ENCODE data around the gene ATP6V1C2. TPM values are rescaled to one million over a fixed set of nuclear protein-coding genes. Genes with fewer than 3 reads are reported as not detected.

The ATP6V1C2 gene
- total RNA-seq, 1 donor from 2014 or later, result 1.1 TPM

DNA sequence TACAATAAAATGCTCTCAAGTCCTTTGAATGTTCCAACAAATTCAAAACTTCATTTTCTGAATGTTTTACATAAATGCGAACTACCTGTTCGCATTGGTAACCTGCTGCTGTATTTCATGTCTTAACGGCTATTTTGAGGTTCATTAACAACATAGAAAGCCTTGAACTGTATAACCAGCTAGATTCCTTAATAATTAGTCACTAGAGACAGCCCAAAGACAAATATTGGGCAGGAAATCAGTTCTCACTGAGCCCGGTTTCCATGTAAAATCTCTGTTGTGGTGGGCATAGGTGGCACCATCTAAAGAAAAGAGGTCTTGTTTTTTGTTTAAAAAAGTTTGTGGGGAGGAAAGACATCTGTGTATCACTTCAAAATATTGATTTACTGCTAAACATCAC lies 62.0 kb downstream of the ATP6V1C2 start:
- Mint-ChIP-seq H3K27me3 (no peaks in the 10 kb centered on the region), H3K9me3 (no peaks in the 10 kb centered on the region), H3K36me3 (peaks cover 36% of the 10 kb centered on the region), H3K4me1 (ENCODE audit: unreplicated experiment) (no peaks in the 10 kb centered on the region), H3K27ac (no peak overlapping the region), H3K4me3 (no peak overlapping the region)
- TF ChIP-seq, protein P1, sequence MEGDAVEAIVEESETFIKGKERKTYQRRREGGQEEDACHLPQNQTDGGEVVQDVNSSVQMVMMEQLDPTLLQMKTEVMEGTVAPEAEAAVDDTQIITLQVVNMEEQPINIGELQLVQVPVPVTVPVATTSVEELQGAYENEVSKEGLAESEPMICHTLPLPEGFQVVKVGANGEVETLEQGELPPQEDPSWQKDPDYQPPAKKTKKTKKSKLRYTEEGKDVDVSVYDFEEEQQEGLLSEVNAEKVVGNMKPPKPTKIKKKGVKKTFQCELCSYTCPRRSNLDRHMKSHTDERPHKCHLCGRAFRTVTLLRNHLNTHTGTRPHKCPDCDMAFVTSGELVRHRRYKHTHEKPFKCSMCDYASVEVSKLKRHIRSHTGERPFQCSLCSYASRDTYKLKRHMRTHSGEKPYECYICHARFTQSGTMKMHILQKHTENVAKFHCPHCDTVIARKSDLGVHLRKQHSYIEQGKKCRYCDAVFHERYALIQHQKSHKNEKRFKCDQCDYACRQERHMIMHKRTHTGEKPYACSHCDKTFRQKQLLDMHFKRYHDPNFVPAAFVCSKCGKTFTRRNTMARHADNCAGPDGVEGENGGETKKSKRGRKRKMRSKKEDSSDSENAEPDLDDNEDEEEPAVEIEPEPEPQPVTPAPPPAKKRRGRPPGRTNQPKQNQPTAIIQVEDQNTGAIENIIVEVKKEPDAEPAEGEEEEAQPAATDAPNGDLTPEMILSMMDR (conservative IDR thresholded peaks at IDR 0.05), result no peak
- DNase-seq (ENCODE audit: extremely low spot score, unreplicated experiment), result no peak

DNA sequence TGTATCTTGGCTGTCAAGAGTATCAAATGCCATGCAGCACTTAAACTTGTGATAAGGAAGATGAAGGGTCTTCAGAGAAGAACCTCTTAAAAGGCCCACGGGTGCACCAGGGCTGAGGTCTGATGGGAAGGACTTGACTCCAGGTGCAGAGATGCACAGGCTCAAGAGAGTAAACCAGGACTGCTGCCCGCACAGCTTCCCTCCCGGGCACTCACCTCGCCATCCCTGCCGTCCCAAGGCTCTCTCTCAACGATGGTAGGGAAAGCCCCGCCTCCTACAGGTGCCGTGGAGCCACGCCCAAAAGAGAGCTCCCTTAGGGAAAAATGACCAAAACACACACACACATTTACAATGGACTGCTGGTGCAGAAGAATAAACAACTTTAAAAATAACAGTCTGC lies 63.3 kb downstream of the ATP6V1C2 start:
- no peak overlapping the region for H3K4me3 Mint-ChIP-seq
- no peaks in the 10 kb centered on the region for H3K4me1 Mint-ChIP-seq (ENCODE audit: unreplicated experiment)
- TF ChIP-seq, protein P1 (conservative IDR thresholded peaks at IDR 0.05), result no peak
- H3K9me3 Mint-ChIP-seq, result no peaks in the 10 kb centered on the region
- no peak overlapping the region for H3K27ac Mint-ChIP-seq
- peak; percentile 36 for DNase-seq (ENCODE audit: extremely low spot score, unreplicated experiment)
- peaks cover 48% of the 10 kb centered on the region for H3K36me3 Mint-ChIP-seq
- H3K27me3 Mint-ChIP-seq, result no peaks in the 10 kb centered on the region

DNA sequence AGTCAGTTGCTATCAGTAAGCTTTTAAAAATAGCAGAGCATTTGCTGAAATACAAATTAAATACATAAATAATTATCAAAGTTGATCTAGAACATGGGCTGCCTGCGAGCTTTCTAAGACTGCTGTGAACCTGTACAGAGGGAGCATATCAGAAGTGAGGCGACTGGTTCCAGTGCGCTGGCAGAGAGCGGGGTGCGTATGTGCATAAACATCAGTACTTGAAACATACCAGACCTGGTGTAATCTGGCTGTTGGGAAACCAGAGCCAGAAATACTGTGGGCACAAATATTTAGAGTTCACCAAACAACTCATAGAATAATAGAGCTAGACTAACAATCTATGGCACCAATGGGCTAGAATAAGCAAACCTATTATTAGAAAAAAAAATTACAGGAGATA lies 63.8 kb downstream of the ATP6V1C2 start:
- Mint-ChIP-seq H3K27ac (no peak overlapping the region), H3K9me3 (no peaks in the 10 kb centered on the region), H3K4me1 (ENCODE audit: unreplicated experiment) (peaks cover 2% of the 10 kb centered on the region), H3K36me3 (peaks cover 50% of the 10 kb centered on the region), H3K4me3 (no peak overlapping the region), H3K27me3 (no peaks in the 10 kb centered on the region)
- peak; percentile 37 for DNase-seq (ENCODE audit: extremely low spot score, unreplicated experiment)
- TF ChIP-seq, protein P1 (conservative IDR thresholded peaks at IDR 0.05), result no peak

DNA sequence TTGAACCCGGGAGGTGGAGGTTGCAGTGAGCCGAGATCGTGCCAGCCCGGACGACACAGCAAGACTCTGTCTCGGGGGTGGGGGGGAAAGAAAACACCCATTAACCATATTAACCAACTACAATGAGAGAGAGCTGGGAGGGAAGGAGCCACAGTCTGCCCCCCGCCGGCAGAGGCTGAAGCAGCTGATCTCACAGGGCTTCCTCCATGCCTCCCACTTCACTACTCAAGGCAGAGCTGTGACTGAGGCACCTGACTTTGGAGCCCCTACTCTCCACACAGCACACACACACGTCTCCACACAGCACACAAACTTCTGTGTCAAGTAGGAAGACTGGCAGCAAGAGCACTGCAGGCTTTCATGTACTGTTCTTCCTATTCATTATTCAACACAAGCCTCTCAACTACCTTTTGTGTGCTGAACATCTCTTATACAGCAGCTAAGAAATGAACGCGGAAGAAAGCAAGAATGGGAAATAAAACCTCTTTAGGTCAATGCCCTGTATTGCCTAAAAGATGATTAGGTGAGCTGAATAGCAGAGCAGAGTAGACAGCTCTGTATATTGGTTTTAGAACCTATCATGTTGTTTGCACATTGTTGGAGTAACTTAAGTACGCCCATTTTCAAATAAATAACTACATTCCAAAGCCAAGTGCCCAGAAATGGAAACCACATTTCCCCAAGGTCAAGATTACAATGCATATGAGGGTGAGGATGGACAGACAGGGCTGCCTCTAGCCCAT lies 65.0 kb downstream of the ATP6V1C2 start:
- Mint-ChIP-seq H3K9me3 (no peaks in the 10 kb centered on the region), H3K36me3 (peaks cover 60% of the 10 kb centered on the region), H3K4me1 (ENCODE audit: unreplicated experiment) (peaks cover 5% of the 10 kb centered on the region), H3K4me3 (no peak overlapping the region), H3K27ac (no peak overlapping the region), H3K27me3 (no peaks in the 10 kb centered on the region)
- DNase-seq (ENCODE audit: extremely low spot score, unreplicated experiment), result no peak
- TF ChIP-seq, protein P1 (conservative IDR thresholded peaks at IDR 0.05), result no peak

DNA sequence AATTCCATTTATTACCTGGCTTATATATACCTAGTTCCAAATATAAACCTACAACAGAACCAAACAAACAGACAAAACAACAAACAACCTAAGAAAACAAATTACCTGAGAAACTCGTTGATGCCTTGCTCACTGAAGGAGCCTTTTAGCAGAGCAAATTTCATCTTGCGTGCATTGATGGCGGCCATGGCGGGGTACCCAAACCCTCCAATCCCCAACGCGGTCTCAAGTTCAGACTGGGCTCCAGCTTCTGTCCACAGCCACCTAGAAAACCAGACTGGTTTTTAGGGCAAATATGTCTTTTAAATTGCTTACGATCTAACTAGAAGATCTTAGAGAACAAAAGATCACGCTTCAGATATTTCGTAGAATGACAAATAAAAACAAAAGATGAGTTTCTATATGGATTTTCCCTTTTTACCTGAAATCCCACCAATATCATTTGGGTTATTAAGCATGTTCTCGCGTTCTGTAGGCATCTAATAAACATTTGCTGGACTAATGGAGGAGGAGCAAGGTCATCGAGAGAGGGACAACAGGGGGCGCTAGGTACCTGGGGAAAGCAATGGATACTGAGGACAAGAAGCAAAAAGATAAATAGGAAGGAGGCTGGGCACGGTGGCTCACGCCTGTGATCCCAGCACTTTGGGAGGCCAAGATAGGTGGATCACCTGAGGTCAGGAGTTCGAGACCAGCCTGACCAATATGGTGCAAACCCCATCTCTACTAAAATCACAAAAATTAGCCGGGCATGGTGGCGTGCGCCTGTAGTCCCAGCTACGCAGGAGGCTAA lies 65.9 kb downstream of the ATP6V1C2 start:
- no peak for DNase-seq (ENCODE audit: extremely low spot score, unreplicated experiment)
- TF ChIP-seq, protein P1 (conservative IDR thresholded peaks at IDR 0.05), result peak; percentile 40
- Mint-ChIP-seq H3K4me1 (ENCODE audit: unreplicated experiment) (peaks cover 5% of the 10 kb centered on the region), H3K36me3 (peaks cover 66% of the 10 kb centered on the region), H3K4me3 (no peak overlapping the region), H3K27ac (no peak overlapping the region), H3K27me3 (no peaks in the 10 kb centered on the region), H3K9me3 (no peaks in the 10 kb centered on the region)

Data from type B pancreatic cell (in vitro differentiated cells).